Naive thymus-derived CD4-positive, alpha-beta T cell (primary cell): Measurements from ENCODE around the gene SLC52A1. TPM values are rescaled to one million over a fixed set of nuclear protein-coding genes. Genes with fewer than 3 reads are reported as not detected.
"Not testable (repeated sequence)": the region's sequence is repeated elsewhere in the genome, so short reads cannot be mapped to it uniquely, and the experiment has no call there.

ENCODE experiments used
- ATAC-seq: fragments of 150-1000 bp; cut with Tn5 transposase; 2 replicates; pipeline ENCODE4 v1.10.0; 2021; ENCODE audit warnings: mild to moderate bottlenecking, moderate library complexity
- CTCF ChIA-PET: fragments of 350-600 bp; sonication (Branson Sonifier 250); formaldehyde crosslinking; loops from one replicate; lab custom pipeline; 2021; ENCODE audit warnings: antibody characterized with exemption; lab: Charles Lee
- POLR2A ChIA-PET: fragments of 350-600 bp; sonication (Branson Sonifier 250); formaldehyde crosslinking; loops from one replicate; lab custom pipeline; 2021; ENCODE audit warnings: antibody characterized with exemption, inconsistent platforms; lab: Charles Lee
- DNase-seq, 9 donors: peaks; one replicate each; pipeline versions ENCODE4 v3.0.0 to v3.0.0-alpha.2; 2020 to 2022; ENCODE audit warnings: mixed read lengths in 1 of 9
- H3K27ac ChIP-seq: one replicate; pipeline ENCODE4 v1.7.0; 2013; ENCODE audit warnings: mild to moderate bottlenecking, low read depth, low read length, moderate library complexity
- H3K27me3 ChIP-seq, 2 donors: one replicate each; pipeline ENCODE4 v1.7.0; 2013; ENCODE audit warnings: low read length in 2 of 2, mild to moderate bottlenecking in 2 of 2, moderate library complexity in 2 of 2; ENCODE audit not compliant: control insufficient read depth in 2 of 2, insufficient read depth in 2 of 2
- H3K36me3 ChIP-seq, 3 experiments: 1 replicate in 2 of 3; 2 replicates in 1 of 3; pipeline ENCODE4 v1.7.0; 2013; ENCODE audit warnings: low read length in 3 of 3, mild to moderate bottlenecking in 3 of 3, moderate library complexity in 1 of 3; ENCODE audit not compliant: insufficient read depth in 3 of 3, control insufficient read depth in 2 of 3
- H3K4me1 ChIP-seq, 2 donors: one replicate each; pipeline ENCODE4 v1.7.0; 2013; ENCODE audit warnings: low read length in 2 of 2, mild to moderate bottlenecking in 2 of 2, moderate library complexity in 1 of 2; ENCODE audit not compliant: control insufficient read depth in 2 of 2, insufficient read depth in 2 of 2
- H3K4me3 ChIP-seq: 2 replicates; pipeline ENCODE4 v1.7.0; 2013; ENCODE audit warnings: mild to moderate bottlenecking, low read length
- H3K9me3 ChIP-seq, 3 experiments: 1 replicate in 2 of 3; 2 replicates in 1 of 3; pipeline ENCODE4 v1.7.0; 2013; ENCODE audit warnings: low read length in 3 of 3; ENCODE audit not compliant: control insufficient read depth in 2 of 3
- H3K27ac Mint-ChIP-seq, 9 donors: one replicate each; pipeline ENCODE4 v1.8.0; 2020 to 2022; ENCODE audit warnings: mixed read lengths in 9 of 9, mild to moderate bottlenecking in 8 of 9, moderate library complexity in 5 of 9, inconsistent platforms in 2 of 9
- H3K27me3 Mint-ChIP-seq, 5 donors: one replicate each; pipeline ENCODE4 v1.8.0; 2021 to 2022; ENCODE audit warnings: mixed read lengths in 5 of 5, mild to moderate bottlenecking in 1 of 5
- H3K36me3 Mint-ChIP-seq, 5 donors: one replicate each; pipeline ENCODE4 v1.8.0; 2020 to 2022; ENCODE audit warnings: mixed read lengths in 5 of 5, mild to moderate bottlenecking in 3 of 5, inconsistent platforms in 1 of 5
- H3K4me1 Mint-ChIP-seq, 7 donors: one replicate each; pipeline ENCODE4 v1.8.0; 2020 to 2022; ENCODE audit warnings: mixed read lengths in 7 of 7, mild to moderate bottlenecking in 3 of 7, inconsistent platforms in 1 of 7
- H3K4me3 Mint-ChIP-seq, 10 donors: one replicate each; pipeline ENCODE4 v1.8.0; 2020 to 2022; ENCODE audit warnings: mild to moderate bottlenecking in 10 of 10, mixed read lengths in 10 of 10, moderate library complexity in 6 of 10, inconsistent platforms in 2 of 10
- H3K9me3 Mint-ChIP-seq, 11 donors: one replicate each; pipeline ENCODE4 v1.8.0; 2020 to 2022; ENCODE audit warnings: mixed read lengths in 11 of 11, mild to moderate bottlenecking in 4 of 11, inconsistent platforms in 1 of 11, moderate library complexity in 1 of 11
- intact Hi-C, 2 donors: fragments of 100-400 bp; cut with micrococcal nuclease; formaldehyde crosslinking; loops; one replicate each; pipeline ENCODE4 v1.15.1; 2023
- polyA plus RNA-seq, 2 donors: library from polyadenylated mRNA; unstranded; fragments of 300-500 nt; fragmentation: Illumina TruSeq; gene quantifications; one replicate each; pipeline ENCODE4 v1.2.3, GENCODE V29; 2021
- total RNA-seq, 6 experiments: library from RNA in 5 of 6; stranded (reverse) in 5 of 6; gene quantifications; 1 replicate in 5 of 6; 2 replicates in 1 of 6; pipeline ENCODE4 v1.2.3 and lab custom pipeline; 2021 to 2026

Gene SLC52A1
- total and polyA plus RNA-seq, 7 experiments from 2014 or later: 0.14 to 0.44 (median 0.19) TPM; not detected in 2

DNA sequence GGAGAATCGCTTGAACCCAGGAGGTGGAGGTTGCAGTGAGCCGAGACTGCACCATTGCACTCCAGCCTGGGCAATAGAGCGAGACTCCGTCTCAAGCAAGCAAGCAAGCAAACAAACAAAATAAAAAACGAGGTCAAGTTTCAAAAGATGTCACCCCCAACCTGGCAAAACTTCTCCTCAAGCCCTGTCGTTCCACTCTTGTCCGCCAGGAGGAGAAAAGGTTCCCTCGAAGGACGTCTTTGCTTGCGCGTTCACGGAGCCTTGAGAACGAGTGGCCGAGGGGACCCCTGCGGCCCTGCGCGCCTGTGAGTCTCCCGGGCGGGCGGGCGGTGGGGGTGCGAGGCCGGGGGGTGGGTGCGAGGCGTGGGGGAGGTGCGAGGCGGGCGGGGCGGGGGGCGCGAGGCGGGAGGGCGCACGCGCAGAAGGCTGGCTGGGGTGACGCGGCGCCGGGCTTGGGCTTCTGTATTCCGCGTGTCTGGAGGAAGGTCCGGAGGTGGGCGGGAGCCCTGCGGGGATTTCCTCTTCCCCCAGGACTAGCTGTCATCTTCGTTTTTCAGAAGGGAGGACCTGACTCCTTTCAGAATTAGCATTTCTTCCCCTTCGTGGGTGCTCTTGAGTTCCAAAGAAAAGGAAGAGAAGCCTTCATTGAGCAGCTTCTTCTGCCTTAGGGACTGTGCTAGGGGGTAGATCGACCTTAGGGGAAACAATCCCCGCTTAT lies 3.7 kb downstream of the SLC52A1 start:
- ChIA-PET CTCF (interaction anchor here (0.5 to 8.9 kb wide), 9 partner anchors 14 to 51 kb away, joined by 3 to 118 read pairs (median 6); no protein-coding TSS in a partner anchor), POLR2A (interaction anchor here (0.6 to 4.3 kb wide), 13 partner anchors 9 to 92 kb away, joined by 3 to 22 read pairs (median 5); partner anchors contain the start of genes INCA1, KIF1C, RNF167 and SLC25A11)

DNA sequence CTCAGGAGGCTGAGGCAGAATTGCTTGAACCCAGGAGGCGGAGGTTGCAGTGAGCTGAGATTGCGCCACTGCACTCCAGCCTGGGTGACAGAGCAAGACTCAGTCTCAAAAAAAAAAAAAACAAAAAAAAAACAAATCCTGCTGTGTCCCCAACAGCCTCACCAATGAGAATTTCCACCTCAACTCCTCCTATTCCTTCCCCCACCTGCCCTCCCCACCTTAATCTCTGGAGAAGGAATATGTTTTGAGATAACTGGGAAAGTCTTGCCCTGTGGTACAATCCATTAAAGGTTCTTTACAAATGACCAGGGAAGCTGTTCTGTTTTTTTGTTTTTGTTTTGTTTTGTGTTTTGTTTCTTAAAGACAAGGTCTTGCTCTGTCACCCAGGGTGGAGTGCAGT lies 5.1 kb downstream of the SLC52A1 start:
- H3K27me3 Mint-ChIP-seq, DNase-seq, H3K9me3 ChIP-seq, H3K9me3 Mint-ChIP-seq, ATAC-seq, H3K4me3 ChIP-seq, H3K36me3 ChIP-seq, H3K27ac ChIP-seq, H3K36me3 Mint-ChIP-seq, H3K27me3 ChIP-seq: not testable (repeated sequence)
- ChIA-PET CTCF (interaction anchor here (0.9 to 8.9 kb wide), 9 partner anchors 14 to 121 kb away, joined by 3 to 118 read pairs (median 6); no protein-coding TSS in a partner anchor), POLR2A (interaction anchor here (0.6 to 4.3 kb wide), 12 partner anchors 12 to 206 kb away, joined by 3 to 18 read pairs (median 4); partner anchors contain the start of genes C17orf107, INCA1, KIF1C and RNF167)
- intact Hi-C loops: loop anchor here in 1 of 2 donors (2.0 to 5.0 kb wide), 2 partner anchors 19 to 43 kb away; partner anchors contain the start of gene CAMTA2
- H3K4me3 Mint-ChIP-seq: peak overlapping the region in 5 of 10 donors; percentile 79 to 89 (median 86)
- H3K4me1 Mint-ChIP-seq: peaks cover 5 to 29% (median 26%) of the 10 kb centered on the region in 7 donors
- H3K27ac Mint-ChIP-seq: peak overlapping the region in 8 of 9 donors; percentile 45 to 94 (median 92)
- peaks cover 10 to 17% of the 10 kb centered on the region in 2 donors for H3K4me1 ChIP-seq

More for the DNA sequence above, 3.7 kb downstream of the SLC52A1 start:
- Histone ChIP-seq H3K36me3 (no peaks in the 10 kb centered on the region), H3K27ac (peak overlapping the region; percentile 79), H3K27me3 (no peaks in the 10 kb centered on the region), H3K4me1 (peaks cover 10 to 17% of the 10 kb centered on the region in 2 donors), H3K4me3 (peak overlapping the region; percentile 56), H3K9me3 (no peaks in the 10 kb centered on the region)
- intact Hi-C loops: loop anchor here (1.0 to 5.0 kb wide), 7 partner anchors 17 to 122 kb away; partner anchors contain the start of genes INCA1 (in 2 of the 2), KIF1C (in 2 of the 2) and CAMTA2 (in 1 of the 2)
- peaks cover 0 to 4% (median 0%) of the 10 kb centered on the region in 5 donors for H3K27me3 Mint-ChIP-seq
- H3K27ac Mint-ChIP-seq: peak overlapping the region; percentile 89 to 95 (median 92)
- DNase-seq (peak; percentile 61 to 85 (median 78)), ATAC-seq (peak; percentile 90)
- H3K36me3 Mint-ChIP-seq: no peaks in the 10 kb centered on the region
- peaks cover 5 to 29% (median 23%) of the 10 kb centered on the region in 7 donors for H3K4me1 Mint-ChIP-seq
- peak overlapping the region; percentile 79 to 89 (median 86) for H3K4me3 Mint-ChIP-seq
- no peaks in the 10 kb centered on the region for H3K9me3 Mint-ChIP-seq

GRCh38 chr17:5027916-5028315 lies 7.3 kb downstream of the SLC52A1 start:
- POLR2A ChIA-PET: interaction anchor here (0.9 to 1.3 kb wide), 4 partner anchors 34 to 88 kb away, joined by 3 to 4 read pairs (median 3); partner anchors contain the start of genes ENO3, RNF167 and SLC25A11

GRCh38 chr17:5027299-5027698 lies 7.9 kb downstream of the SLC52A1 start:
- no peaks in the 10 kb centered on the region for H3K27me3 Mint-ChIP-seq
- H3K27ac Mint-ChIP-seq: no peak overlapping the region
- no peak for ATAC-seq
- H3K4me3 Mint-ChIP-seq: no peak overlapping the region
- H3K4me1 Mint-ChIP-seq: peaks cover 5 to 29% (median 22%) of the 10 kb centered on the region in 7 donors
- Histone ChIP-seq H3K9me3 (no peaks in the 10 kb centered on the region), H3K27me3 (no peaks in the 10 kb centered on the region), H3K4me3 (no peak overlapping the region), H3K36me3 (peaks cover 0 to 10% (median 0%) of the 10 kb centered on the region in 3 experiments), H3K27ac (no peak overlapping the region), H3K4me1 (peaks cover 10 to 16% of the 10 kb centered on the region in 2 donors)
- ChIA-PET CTCF (no interaction called here), POLR2A (interaction anchor here (0.7 to 1.3 kb wide), 4 partner anchors 23 to 76 kb away, joined by 3 to 4 read pairs (median 4); partner anchors contain the start of gene ENO3)
- DNase-seq: no peak
- no peaks in the 10 kb centered on the region for H3K9me3 Mint-ChIP-seq
- intact Hi-C loops: no loop called here
- H3K36me3 Mint-ChIP-seq: peaks cover 0 to 7% (median 0%) of the 10 kb centered on the region in 5 donors

More at GRCh38 chr17:5027916-5028315, 7.3 kb downstream of the SLC52A1 start:
- Mint-ChIP-seq H3K27ac (peak overlapping the region in 4 of 9 donors; percentile 11 to 59 (median 15)), H3K4me1 (peaks cover 5 to 29% (median 26%) of the 10 kb centered on the region in 7 donors), H3K9me3 (no peaks in the 10 kb centered on the region), H3K36me3 (peaks cover 0 to 4% (median 0%) of the 10 kb centered on the region in 5 donors), H3K27me3 (no peaks in the 10 kb centered on the region), H3K4me3 (no peak overlapping the region)
- no peak for ATAC-seq
- no peak overlapping the region for H3K4me3 ChIP-seq
- intact Hi-C loops: no loop called here
- no peak for DNase-seq
- H3K4me1 ChIP-seq: peaks cover 10 to 17% of the 10 kb centered on the region in 2 donors
- CTCF ChIA-PET: interaction anchor here (8.9 kb wide), 1 partner anchor 33 kb away, joined by 118 read pairs; no protein-coding TSS in a partner anchor
- no peaks in the 10 kb centered on the region for H3K27me3 ChIP-seq
- no peaks in the 10 kb centered on the region for H3K9me3 ChIP-seq
- peaks cover 0 to 6% (median 0%) of the 10 kb centered on the region in 3 experiments for H3K36me3 ChIP-seq
- no peak overlapping the region for H3K27ac ChIP-seq

GRCh38 chr17:5024604-5025003 lies 10.6 kb downstream of the SLC52A1 start:
- no peak for ATAC-seq
- Mint-ChIP-seq H3K9me3 (no peaks in the 10 kb centered on the region), H3K27ac (peak overlapping the region in 6 of 9 donors; percentile 23 to 74 (median 47)), H3K4me1 (peaks cover 0 to 8% (median 3%) of the 10 kb centered on the region in 7 donors), H3K36me3 (peaks cover 0 to 24% (median 3%) of the 10 kb centered on the region in 5 donors), H3K4me3 (no peak overlapping the region), H3K27me3 (no peaks in the 10 kb centered on the region)
- H3K36me3 ChIP-seq: peaks cover 0 to 30% (median 0%) of the 10 kb centered on the region in 3 experiments
- H3K9me3 ChIP-seq: no peaks in the 10 kb centered on the region
- no peaks in the 10 kb centered on the region for H3K4me1 ChIP-seq
- no peaks in the 10 kb centered on the region for H3K27me3 ChIP-seq
- no peak overlapping the region for H3K27ac ChIP-seq
- DNase-seq: no peak
- CTCF ChIA-PET: no interaction called here
- intact Hi-C loops: no loop called here
- H3K4me3 ChIP-seq: no peak overlapping the region
- POLR2A ChIA-PET: no interaction called here

- H3K4me3 ChIP-seq: no peak overlapping the region
- H3K27me3 ChIP-seq: no peaks in the 10 kb centered on the region
- ATAC-seq (no peak), DNase-seq (no peak)
- Mint-ChIP-seq H3K9me3 (no peaks in the 10 kb centered on the region), H3K36me3 (peaks cover 0 to 28% (median 3%) of the 10 kb centered on the region in 5 donors), H3K4me1 (peaks cover 0 to 14% (median 7%) of the 10 kb centered on the region in 7 donors), H3K27me3 (no peaks in the 10 kb centered on the region), H3K4me3 (no peak overlapping the region), H3K27ac (peak overlapping the region in 1 of 9 donors; percentile 69)
- no peaks in the 10 kb centered on the region for H3K9me3 ChIP-seq
- ChIA-PET POLR2A (no interaction called here), CTCF (no interaction called here)
- H3K27ac ChIP-seq: no peak overlapping the region
- H3K4me1 ChIP-seq: no peaks in the 10 kb centered on the region
- intact Hi-C loops: no loop called here
- H3K36me3 ChIP-seq: peaks cover 0 to 30% (median 0%) of the 10 kb centered on the region in 3 experiments
Measured at GRCh38 chr17:5023588-5024147, 11.6 kb downstream of the SLC52A1 start.
